GM10248 (cell line): ENCODE data around the gene DCLK1.

ENCODE experiments used
- CTCF ChIA-PET: fragments of 300-600 bp; sonication (Branson Sonifier 250); formaldehyde crosslinking; extraction: SDS; loops from one replicate; lab custom pipeline; 2021; ENCODE audit warnings: antibody characterized with exemption; lab: Yijun Ruan, JAX
- POLR2A ChIA-PET: fragments of 350-650 bp; sonication (Branson Sonifier 250); formaldehyde crosslinking; extraction: SDS; loops from one replicate; lab custom pipeline; 2020; ENCODE audit warnings: antibody characterized with exemption; lab: Yijun Ruan, JAX
- DNase-seq: peaks from one replicate; pipeline ENCODE4 v3.0.0; 2012; ENCODE audit errors: extremely low spot score
- CTCF ChIP-seq: IDR thresholded peaks from 2 replicates; pipeline ENCODE4 v1.5.1; 2012; ENCODE audit warnings: mild to moderate bottlenecking, low read depth; ENCODE audit errors: extremely low read depth, missing control alignments, control extremely low read depth

The DCLK1 gene

GRCh38 chr13:36163286-36163685, 32.1 kb upstream of the DCLK1 start:
- ChIA-PET POLR2A (no interaction called here), CTCF (no interaction called here)
- TF ChIP-seq CTCF: no peak
- DNase-seq: no peak

- POLR2A ChIA-PET: no interaction called here
Measured at GRCh38 chr13:36160297-36160696, 29.1 kb upstream of the DCLK1 start.

GRCh38 chr13:36158611-36159010, 27.4 kb upstream of the DCLK1 start:
- ChIA-PET CTCF (interaction anchor here (1.2 to 2.0 kb wide), 5 partner anchors 9 to 64 kb away, joined by 3 to 6 read pairs (median 3); no protein-coding TSS in a partner anchor), POLR2A (no interaction called here)
- TF ChIP-seq CTCF: no peak
- no peak for DNase-seq

More at GRCh38 chr13:36160297-36160696, 29.1 kb upstream of the DCLK1 start:
- no peak for TF ChIP-seq CTCF
- CTCF ChIA-PET: interaction anchor here (1.0 to 2.0 kb wide), 2 partner anchors 10 to 22 kb away, joined by 3 to 4 read pairs; no protein-coding TSS in a partner anchor
- no peak for DNase-seq

GRCh38 chr13:36157480-36157879, 26.3 kb upstream of the DCLK1 start:
- no peak for DNase-seq
- no peak for TF ChIP-seq CTCF
- CTCF ChIA-PET: interaction anchor here (0.7 to 1.1 kb wide), 3 partner anchors 9 to 65 kb away, joined by 3 read pairs; no protein-coding TSS in a partner anchor
- POLR2A ChIA-PET: no interaction called here

GRCh38 chr13:36154567-36155291, 23.5 kb upstream of the DCLK1 start:
- ChIA-PET POLR2A (no interaction called here), CTCF (interaction anchor here (0.7 kb wide), 1 partner anchor 22 kb away, joined by 3 read pairs; no protein-coding TSS in a partner anchor)
- DNase-seq: no peak
- no peak for TF ChIP-seq CTCF

GRCh38 chr13:36151591-36151990, 20.4 kb upstream of the DCLK1 start:
- POLR2A ChIA-PET: no interaction called here
- TF ChIP-seq CTCF: no peak
- CTCF ChIA-PET: interaction anchor here (2.4 kb wide), 1 partner anchor 15 kb away, joined by 5 read pairs; no protein-coding TSS in a partner anchor
- no peak for DNase-seq
